A549 (cell line): ENCODE results near the gene NNMT.

Experiments
- CBX8 ChIP-seq: fragments of 200-600 bp; sonication (generic); IDR thresholded peaks from 2 replicates; pipeline ENCODE4 v1.6.1; 2016
- CHD2 ChIP-seq: fragments of 150-350 bp; IDR thresholded peaks from 2 replicates; pipeline ENCODE4 v1.6.1; 2014; ENCODE audit warnings: low read length; ENCODE audit not compliant: partially characterized antibody
- EP300 ChIP-seq, 2 experiments: fragments of >200 bp; sonication (Bioruptor Twin); formaldehyde crosslinking; IDR thresholded peaks; 2 replicates in 1 of 2; 3 replicates in 1 of 2; pipeline ENCODE4 v1.6.1; 2016 to 2017
- JUN ChIP-seq, 2 experiments: fragments of >200 bp; sonication (Bioruptor Twin); formaldehyde crosslinking; IDR thresholded peaks; 2 replicates in 1 of 2; 3 replicates in 1 of 2; pipeline ENCODE4 v1.6.1; 2016 to 2017
- KDM5A ChIP-seq: fragments of 200-600 bp; sonication (generic); IDR thresholded peaks from 2 replicates; pipeline ENCODE4 v1.6.1; 2016; ENCODE audit warnings: antibody characterized with exemption, mild to moderate bottlenecking
- POLR2A ChIP-seq: IDR thresholded peaks from 2 replicates; pipeline ENCODE4 v1.6.1; 2012; ENCODE audit warnings: mild to moderate bottlenecking, low read length
- RAD21 ChIP-seq, 2 experiments: fragments of >200 bp in 1 of 2; sonication (Bioruptor Twin) in 1 of 2; formaldehyde crosslinking in 1 of 2; IDR thresholded peaks in 1 of 2; conservative IDR thresholded peaks in 1 of 2; 2 replicates in 1 of 2; 3 replicates in 1 of 2; pipeline ENCODE4 v1.6.1; 2012 to 2018; ENCODE audit warnings: inconsistent platforms in 1 of 2
- SMC3 ChIP-seq: fragments of >200 bp; sonication (Bioruptor Twin); formaldehyde crosslinking; IDR thresholded peaks from 3 replicates; pipeline ENCODE4 v1.6.1; 2018; ENCODE audit warnings: inconsistent platforms
- SREBF2 ChIP-seq: fragments of 450-650 bp; IDR thresholded peaks from 2 replicates; pipeline ENCODE4 v1.6.1; 2014; ENCODE audit warnings: mild to moderate bottlenecking, moderate library complexity
- TF ChIP-seq, protein P1 (sequence below): fragments of >200 bp; sonication (Bioruptor Twin); formaldehyde crosslinking; IDR thresholded peaks from 3 replicates; pipeline ENCODE4 v1.5.1; 2016
- TF ChIP-seq, protein P2 (sequence below): fragments of 250-450 bp; sonication (Bioruptor Pico); IDR thresholded peaks from 2 replicates; pipeline ENCODE4 v1.5.0; 2021; ENCODE audit warnings: mild to moderate bottlenecking, moderate library complexity, borderline replicate concordance
- TF ChIP-seq, protein P3 (sequence below): fragments of >200 bp; sonication (Bioruptor Twin); formaldehyde crosslinking; IDR thresholded peaks from 3 replicates; pipeline ENCODE4 v1.6.1; 2016
- TF ChIP-seq, protein P4 (sequence below): fragments of 450-650 bp; IDR thresholded peaks from 2 replicates; pipeline ENCODE4 v1.6.1; 2014; ENCODE audit warnings: antibody characterized with exemption

DNA sequence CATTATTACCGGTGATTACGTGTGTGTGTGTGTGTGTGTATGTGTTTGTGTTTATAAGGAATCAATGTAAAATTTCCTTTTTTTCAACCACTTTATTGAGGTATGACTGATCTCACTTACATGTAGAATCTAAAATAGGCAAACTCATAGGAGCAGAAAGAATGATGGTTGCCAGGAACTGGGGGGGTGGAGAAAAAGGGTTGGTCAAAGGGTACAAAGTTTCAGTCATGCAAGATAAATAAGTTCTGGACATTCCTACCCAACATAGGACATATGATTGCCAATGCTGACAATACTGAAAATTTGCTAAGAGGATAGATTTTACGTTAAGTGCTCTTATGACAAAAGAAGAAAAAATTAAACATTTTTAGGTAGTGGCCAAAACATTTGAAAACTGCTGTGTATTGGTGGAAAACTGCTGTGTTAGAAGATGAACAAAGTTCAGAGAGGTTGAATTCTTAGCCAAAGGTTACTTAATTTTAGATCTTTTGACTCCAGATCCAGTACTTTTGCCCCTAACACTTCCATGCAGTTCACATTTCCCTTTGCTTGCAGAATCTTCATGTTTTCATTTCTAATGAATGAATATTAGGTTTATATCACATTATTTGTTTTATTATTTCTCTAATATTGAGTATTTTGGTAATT lies 49.5 kb downstream of the NNMT start:
- TF ChIP-seq, protein P1, sequence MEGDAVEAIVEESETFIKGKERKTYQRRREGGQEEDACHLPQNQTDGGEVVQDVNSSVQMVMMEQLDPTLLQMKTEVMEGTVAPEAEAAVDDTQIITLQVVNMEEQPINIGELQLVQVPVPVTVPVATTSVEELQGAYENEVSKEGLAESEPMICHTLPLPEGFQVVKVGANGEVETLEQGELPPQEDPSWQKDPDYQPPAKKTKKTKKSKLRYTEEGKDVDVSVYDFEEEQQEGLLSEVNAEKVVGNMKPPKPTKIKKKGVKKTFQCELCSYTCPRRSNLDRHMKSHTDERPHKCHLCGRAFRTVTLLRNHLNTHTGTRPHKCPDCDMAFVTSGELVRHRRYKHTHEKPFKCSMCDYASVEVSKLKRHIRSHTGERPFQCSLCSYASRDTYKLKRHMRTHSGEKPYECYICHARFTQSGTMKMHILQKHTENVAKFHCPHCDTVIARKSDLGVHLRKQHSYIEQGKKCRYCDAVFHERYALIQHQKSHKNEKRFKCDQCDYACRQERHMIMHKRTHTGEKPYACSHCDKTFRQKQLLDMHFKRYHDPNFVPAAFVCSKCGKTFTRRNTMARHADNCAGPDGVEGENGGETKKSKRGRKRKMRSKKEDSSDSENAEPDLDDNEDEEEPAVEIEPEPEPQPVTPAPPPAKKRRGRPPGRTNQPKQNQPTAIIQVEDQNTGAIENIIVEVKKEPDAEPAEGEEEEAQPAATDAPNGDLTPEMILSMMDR = no peak
- TF ChIP-seq RAD21 (conservative IDR thresholded peaks at IDR 0.05 in 1 of 2, IDR thresholded peaks at IDR 0.05 in 1 of 2) (no peak), KDM5A (no peak), EP300 (IDR thresholded peaks at IDR 0.05) (no peak), POLR2A (no peak), CHD2 (no peak), CBX8 (no peak), JUN (IDR thresholded peaks at IDR 0.05) (no peak), SREBF2 (no peak), SMC3 (no peak)
- TF ChIP-seq, protein P2, sequence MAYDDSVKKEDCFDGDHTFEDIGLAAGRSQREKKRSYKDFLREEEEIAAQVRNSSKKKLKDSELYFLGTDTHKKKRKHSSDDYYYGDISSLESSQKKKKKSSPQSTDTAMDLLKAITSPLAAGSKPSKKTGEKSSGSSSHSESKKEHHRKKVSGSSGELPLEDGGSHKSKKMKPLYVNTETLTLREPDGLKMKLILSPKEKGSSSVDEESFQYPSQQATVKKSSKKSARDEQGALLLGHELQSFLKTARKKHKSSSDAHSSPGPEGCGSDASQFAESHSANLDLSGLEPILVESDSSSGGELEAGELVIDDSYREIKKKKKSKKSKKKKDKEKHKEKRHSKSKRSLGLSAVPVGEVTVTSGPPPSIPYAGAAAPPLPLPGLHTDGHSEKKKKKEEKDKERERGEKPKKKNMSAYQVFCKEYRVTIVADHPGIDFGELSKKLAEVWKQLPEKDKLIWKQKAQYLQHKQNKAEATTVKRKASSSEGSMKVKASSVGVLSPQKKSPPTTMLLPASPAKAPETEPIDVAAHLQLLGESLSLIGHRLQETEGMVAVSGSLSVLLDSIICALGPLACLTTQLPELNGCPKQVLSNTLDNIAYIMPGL (CRISPR knock-in tag) = no peak
- TF ChIP-seq, protein P3, sequence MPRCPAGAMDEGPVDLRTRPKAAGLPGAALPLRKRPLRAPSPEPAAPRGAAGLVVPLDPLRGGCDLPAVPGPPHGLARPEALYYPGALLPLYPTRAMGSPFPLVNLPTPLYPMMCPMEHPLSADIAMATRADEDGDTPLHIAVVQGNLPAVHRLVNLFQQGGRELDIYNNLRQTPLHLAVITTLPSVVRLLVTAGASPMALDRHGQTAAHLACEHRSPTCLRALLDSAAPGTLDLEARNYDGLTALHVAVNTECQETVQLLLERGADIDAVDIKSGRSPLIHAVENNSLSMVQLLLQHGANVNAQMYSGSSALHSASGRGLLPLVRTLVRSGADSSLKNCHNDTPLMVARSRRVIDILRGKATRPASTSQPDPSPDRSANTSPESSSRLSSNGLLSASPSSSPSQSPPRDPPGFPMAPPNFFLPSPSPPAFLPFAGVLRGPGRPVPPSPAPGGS = no peak
- TF ChIP-seq, protein P4, sequence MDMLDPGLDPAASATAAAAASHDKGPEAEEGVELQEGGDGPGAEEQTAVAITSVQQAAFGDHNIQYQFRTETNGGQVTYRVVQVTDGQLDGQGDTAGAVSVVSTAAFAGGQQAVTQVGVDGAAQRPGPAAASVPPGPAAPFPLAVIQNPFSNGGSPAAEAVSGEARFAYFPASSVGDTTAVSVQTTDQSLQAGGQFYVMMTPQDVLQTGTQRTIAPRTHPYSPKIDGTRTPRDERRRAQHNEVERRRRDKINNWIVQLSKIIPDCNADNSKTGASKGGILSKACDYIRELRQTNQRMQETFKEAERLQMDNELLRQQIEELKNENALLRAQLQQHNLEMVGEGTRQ = no peak
